Measurements from ENCODE around the gene OBSL1. TPM values are rescaled to one million over a fixed set of nuclear protein-coding genes. Genes with fewer than 3 reads are reported as not detected.
A peak's percentile ranks its signal among the peaks of the same experiment; 100 is the strongest.

The OBSL1 gene
- total RNA-seq, 1 donor from 2014 or later = 87.0 TPM

GRCh38 chr2:219525533-219526232 lies 45.7 kb downstream of the OBSL1 start:
- H3K4me3 ChIP-seq (ENCODE audit: low read depth, low read length) = no peak overlapping the region

GRCh38 chr2:219524817-219525216 lies 46.5 kb downstream of the OBSL1 start:
- no peak for DNase-seq (ENCODE audit: low read depth)
- no peak overlapping the region for H3K4me3 ChIP-seq (ENCODE audit: low read depth, low read length)
- TF ChIP-seq CTCF (conservative IDR thresholded peaks at IDR 0.05; ENCODE audit: low read depth, low read length) = no peak

More at GRCh38 chr2:219525533-219526232, 45.7 kb downstream of the OBSL1 start:
- no peak for DNase-seq (ENCODE audit: low read depth)
- TF ChIP-seq CTCF (conservative IDR thresholded peaks at IDR 0.05; ENCODE audit: low read depth, low read length) = no peak

GRCh38 chr2:219523031-219523671 lies 48.2 kb downstream of the OBSL1 start:
- DNase-seq (ENCODE audit: low read depth) = no peak
- peak overlapping the region; percentile 40 for H3K4me3 ChIP-seq (ENCODE audit: low read depth, low read length)
- peak; percentile 5 for TF ChIP-seq CTCF (conservative IDR thresholded peaks at IDR 0.05; ENCODE audit: low read depth, low read length)

GRCh38 chr2:219522111-219523030 lies 49.0 kb downstream of the OBSL1 start:
- TF ChIP-seq CTCF (conservative IDR thresholded peaks at IDR 0.05; ENCODE audit: low read depth, low read length) = no peak
- peak overlapping the region; percentile 40 for H3K4me3 ChIP-seq (ENCODE audit: low read depth, low read length)
- no peak for DNase-seq (ENCODE audit: low read depth)

- TF ChIP-seq CTCF (conservative IDR thresholded peaks at IDR 0.05; ENCODE audit: low read depth, low read length) = peak; percentile 73
- no peak for DNase-seq (ENCODE audit: low read depth)
- no peak overlapping the region for H3K4me3 ChIP-seq (ENCODE audit: low read depth, low read length)
These were observed 50.1 kb downstream of the OBSL1 start for GRCh38 chr2:219521066-219521880.

- H3K4me3 ChIP-seq (ENCODE audit: low read depth, low read length) = no peak overlapping the region
- no peak for DNase-seq (ENCODE audit: low read depth)
- TF ChIP-seq CTCF (conservative IDR thresholded peaks at IDR 0.05; ENCODE audit: low read depth, low read length) = no peak
These were observed 51.3 kb downstream of the OBSL1 start for GRCh38 chr2:219520079-219520478.
